A549 (cell line): ENCODE results near the gene RNF113A. TPM values are rescaled to one million over a fixed set of nuclear protein-coding genes. Genes with fewer than 3 reads are reported as not detected.

Experiments used
- ATAC-seq, 2 experiments: fragments of 200-7000 bp in 1 of 2; fragments of >200 bp in 1 of 2; cut with Nextera tagmentation in 1 of 2; cut with Tn5 transposase in 1 of 2; 3 replicates each; pipeline versions ENCODE4 v1.8.0 to v1.9.1; 2018 to 2020; ENCODE audit warnings: mild to moderate bottlenecking in 1 of 2, moderate library complexity in 1 of 2
- CTCF ChIA-PET: fragments of 300-600 bp; sonication (Branson Sonifier 250); formaldehyde crosslinking; extraction: SDS; loops from one replicate; lab custom pipeline; 2021; ENCODE audit warnings: antibody characterized with exemption, inconsistent platforms; lab: Yijun Ruan, JAX
- POLR2A ChIA-PET: fragments of 350-600 bp; formaldehyde crosslinking; extraction: SDS; loops from one replicate; lab custom pipeline; 2021; ENCODE audit warnings: antibody characterized with exemption, inconsistent platforms; lab: Yijun Ruan, JAX
- DNase-seq, 2 experiments: peaks; one replicate each; pipeline versions ENCODE4 v3.0.0 to v3.0.0-alpha.2; 2011 to 2016; ENCODE audit warnings: low read depth in 1 of 2, low spot score in 1 of 2
- FAIRE-seq: peaks from 2 replicates; lab custom pipeline; 2011; peaks lifted over from hg19 to GRCh38; lab: Jason Lieb, UNC
- H3K27ac ChIP-seq, 2 experiments: fragments of >200 bp; sonication (Bioruptor Twin); formaldehyde crosslinking; 3 replicates each; pipeline ENCODE4 v1.5.1; 2016 to 2017
- H3K4me1 ChIP-seq: fragments of >200 bp; sonication (Bioruptor Twin); formaldehyde crosslinking; 3 replicates; pipeline ENCODE4 v1.6.1; 2016
- H3K4me2 ChIP-seq: fragments of >200 bp; sonication (Bioruptor Twin); formaldehyde crosslinking; 3 replicates; pipeline ENCODE4 v1.6.1; 2016
- H3K4me3 ChIP-seq: fragments of >200 bp; sonication (Bioruptor Twin); formaldehyde crosslinking; 3 replicates; pipeline ENCODE4 v1.5.1; 2016
- H3K9me3 ChIP-seq: fragments of >200 bp; sonication (Bioruptor Twin); formaldehyde crosslinking; 3 replicates; pipeline ENCODE4 v1.6.1; 2016
- CBX2 ChIP-seq: fragments of 200-600 bp; sonication (generic); IDR thresholded peaks from 2 replicates; pipeline ENCODE4 v1.6.1; 2016; ENCODE audit warnings: low read depth, mild to moderate bottlenecking, borderline replicate concordance
- CHD2 ChIP-seq: fragments of 150-350 bp; IDR thresholded peaks from 2 replicates; pipeline ENCODE4 v1.6.1; 2014; ENCODE audit warnings: low read length; ENCODE audit not compliant: partially characterized antibody
- HDAC2 ChIP-seq: fragments of 200-600 bp; sonication (generic); IDR thresholded peaks from 2 replicates; pipeline ENCODE4 v1.6.1; 2016
- JUN ChIP-seq, 2 experiments: fragments of >200 bp; sonication (Bioruptor Twin); formaldehyde crosslinking; IDR thresholded peaks; 2 replicates in 1 of 2; 3 replicates in 1 of 2; pipeline ENCODE4 v1.6.1; 2016 to 2017
- KDM5A ChIP-seq: fragments of 200-600 bp; sonication (generic); IDR thresholded peaks from 2 replicates; pipeline ENCODE4 v1.6.1; 2016; ENCODE audit warnings: antibody characterized with exemption, mild to moderate bottlenecking
- MAFK ChIP-seq: fragments of 450-650 bp; IDR thresholded peaks from 2 replicates; pipeline ENCODE4 v1.6.1; 2014; ENCODE audit not compliant: partially characterized antibody
- NPAS2 ChIP-seq: fragments of 250-450 bp; sonication (Bioruptor Pico); IDR thresholded peaks from 2 replicates; pipeline ENCODE4 v1.8.0; 2022; ENCODE audit warnings: mild to moderate bottlenecking, moderate library complexity, borderline replicate concordance
- PHF8 ChIP-seq: fragments of 200-600 bp; sonication (generic); IDR thresholded peaks from 2 replicates; pipeline ENCODE4 v1.6.1; 2016; ENCODE audit warnings: low read depth, mild to moderate bottlenecking, antibody characterized with exemption, moderate library complexity, borderline replicate concordance
- POLR2A ChIP-seq: IDR thresholded peaks from 2 replicates; pipeline ENCODE4 v1.6.1; 2012; ENCODE audit warnings: mild to moderate bottlenecking, low read length
- POLR2AphosphoS2 ChIP-seq: conservative IDR thresholded peaks from 2 replicates; pipeline ENCODE4 v1.6.1; 2012; ENCODE audit warnings: low read length, improper control_type of control experiment, inconsistent platforms
- RARB ChIP-seq: fragments of 250-450 bp; sonication (Bioruptor Pico); IDR thresholded peaks from 2 replicates; pipeline ENCODE4 v1.8.0; 2021; ENCODE audit warnings: mild to moderate bottlenecking, moderate library complexity
- RNF2 ChIP-seq: fragments of 200-600 bp; sonication (generic); IDR thresholded peaks from 2 replicates; pipeline ENCODE4 v1.6.1; 2016; ENCODE audit warnings: low read depth, mild to moderate bottlenecking, antibody characterized with exemption, moderate library complexity, borderline replicate concordance
- SMC3 ChIP-seq: fragments of >200 bp; sonication (Bioruptor Twin); formaldehyde crosslinking; IDR thresholded peaks from 3 replicates; pipeline ENCODE4 v1.6.1; 2018; ENCODE audit warnings: inconsistent platforms
- TFCP2L1 ChIP-seq: fragments of 250-450 bp; sonication (Bioruptor Pico); IDR thresholded peaks from 2 replicates; pipeline ENCODE4 v1.5.0; 2021; ENCODE audit warnings: mild to moderate bottlenecking
- TP53 ChIP-seq: fragments of 250-450 bp; sonication (Bioruptor Pico); IDR thresholded peaks from 2 replicates; pipeline ENCODE4 v1.5.0; 2021; ENCODE audit warnings: mild to moderate bottlenecking, moderate library complexity
- ZC3H11A ChIP-seq: fragments of 450-650 bp; IDR thresholded peaks from 2 replicates; pipeline ENCODE4 v1.6.1; 2014; ENCODE audit warnings: antibody characterized with exemption, mild to moderate bottlenecking
- WGBS: methylation state at CpG from one replicate; pipeline ENCODE4 v1.1.6; 2017; ENCODE audit errors: missing lambda C conversion rate; 5-methylcytosine and 5-hydroxymethylcytosine counted together
- polyA plus RNA-seq, 4 experiments: library from polyadenylated mRNA; depleted of rRNA in 3 of 4; stranded (reverse); fragments of >200 nt; fragmentation: RNase III in 1 of 4; extraction: RNeasy Plus Mini Kit Qiagen cat#74134 plus additional on column Dnase treatment in 1 of 4; gene quantifications; 2 replicates in 3 of 4; 3 replicates in 1 of 4; pipeline ENCODE4 v1.2.3, GENCODE V29; 2011 to 2017
- TF ChIP-seq, protein P1 (sequence below): IDR thresholded peaks from 2 replicates; pipeline ENCODE4 v1.6.1; 2012; ENCODE audit warnings: low read depth, borderline replicate concordance
- TF ChIP-seq, protein P2 (sequence below): fragments of 250-450 bp; sonication (Bioruptor Pico); IDR thresholded peaks from 2 replicates; pipeline ENCODE4 v1.5.0; 2020; ENCODE audit warnings: low read depth, mild to moderate bottlenecking, moderate library complexity
- TF ChIP-seq, protein P3 (sequence below): fragments of 200-600 bp; sonication (generic); IDR thresholded peaks from 2 replicates; pipeline ENCODE4 v1.6.1; 2016; ENCODE audit warnings: antibody characterized with exemption, mild to moderate bottlenecking, moderate library complexity
- TF ChIP-seq, protein P4 (sequence below): IDR thresholded peaks from 2 replicates; pipeline ENCODE4 v1.6.1; 2012
- TF ChIP-seq, protein P5 (sequence below): fragments of >200 bp; sonication (Bioruptor Twin); formaldehyde crosslinking; IDR thresholded peaks from 2 replicates; pipeline ENCODE4 v1.6.1; 2016
- TF ChIP-seq, protein P6 (sequence below): fragments of 250-450 bp; sonication (Bioruptor Pico); IDR thresholded peaks from 2 replicates; pipeline ENCODE4 v1.5.0; 2021; ENCODE audit warnings: mild to moderate bottlenecking, moderate library complexity, borderline replicate concordance

The RNF113A gene
- polyA plus RNA-seq, 2 of the 4 experiments (the other 2 are of a cell fraction) = 18.4 to 18.5 TPM

DNA sequence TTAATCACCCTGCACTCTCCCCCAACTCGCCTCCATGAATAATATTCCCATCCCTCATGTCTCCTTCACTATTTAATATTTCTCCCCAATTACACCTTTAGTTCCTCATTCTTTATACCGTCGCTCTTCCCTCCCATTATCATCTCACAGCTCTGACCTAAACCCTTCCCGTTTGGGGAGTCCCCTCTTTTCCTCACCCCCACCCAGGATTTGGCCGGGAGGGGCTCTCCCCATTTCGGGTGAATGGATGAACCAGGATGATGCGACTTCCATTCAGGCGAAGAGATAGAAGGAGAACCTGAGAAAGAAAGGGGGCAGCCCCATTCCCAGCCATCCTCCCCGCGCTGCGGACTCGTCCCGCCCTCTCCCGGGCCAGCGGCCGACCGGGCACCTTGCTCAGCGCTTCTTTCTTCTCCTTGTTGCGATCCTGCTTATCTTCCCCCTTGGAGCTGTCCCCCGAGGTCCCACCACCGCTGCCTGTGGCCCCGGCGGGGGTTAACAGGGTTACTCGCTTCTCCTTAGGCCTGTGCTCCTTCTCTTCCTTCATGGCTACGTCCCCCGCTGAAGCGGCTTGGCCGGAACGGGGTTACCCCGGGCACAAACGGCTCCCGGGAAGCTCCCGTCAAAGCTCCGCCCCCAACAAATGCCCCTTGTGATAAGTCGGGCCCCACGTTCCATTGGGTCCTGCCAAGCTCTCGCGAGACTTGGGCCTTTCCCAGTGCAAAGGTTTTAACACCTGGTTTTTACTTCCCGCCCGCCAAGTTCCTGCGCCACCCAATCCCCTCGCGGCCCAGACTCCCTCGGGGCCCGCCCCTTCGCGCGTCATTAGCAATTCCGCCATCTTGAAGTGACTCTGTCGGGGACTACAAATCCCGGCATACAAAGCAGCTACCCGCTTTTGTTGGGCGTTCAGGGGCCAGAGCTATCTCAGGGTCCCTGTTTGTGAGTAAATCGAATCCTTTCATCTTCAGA, 18.9 kb downstream of the RNF113A start, which contains the start of gene UPF3B:
UPF3B (minus strand) TSS at position 582 of the 972 bp plus-strand sequence; CDS start at position 547, 35 bp downstream.
- FAIRE-seq (peak; percentile 18), DNase-seq (peak; percentile 98 to 99), ATAC-seq (peak; percentile 94 to 96)
- CTCF ChIA-PET = interaction anchor here (0.6 to 1.5 kb wide), 4 partner anchors 18 to 290 kb away, joined by 3 to 10 read pairs (median 3); no protein-coding TSS in a partner anchor
- Histone ChIP-seq H3K4me1 (no peaks in the 10 kb centered on the region), H3K4me2 (peak within 1 kb of the TSS; percentile 80), H3K9me3 (no peaks in the 10 kb centered on the region), H3K27ac (peak within 1 kb of the TSS; percentile 89 to 94), H3K4me3 (peak within 1 kb of the TSS; percentile 68)
- TF ChIP-seq, protein P1, sequence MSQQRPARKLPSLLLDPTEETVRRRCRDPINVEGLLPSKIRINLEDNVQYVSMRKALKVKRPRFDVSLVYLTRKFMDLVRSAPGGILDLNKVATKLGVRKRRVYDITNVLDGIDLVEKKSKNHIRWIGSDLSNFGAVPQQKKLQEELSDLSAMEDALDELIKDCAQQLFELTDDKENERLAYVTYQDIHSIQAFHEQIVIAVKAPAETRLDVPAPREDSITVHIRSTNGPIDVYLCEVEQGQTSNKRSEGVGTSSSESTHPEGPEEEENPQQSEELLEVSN = peak; percentile 87
- TF ChIP-seq POLR2A = peak; percentile 79
- TF ChIP-seq PHF8 = peak; percentile 89
- TF ChIP-seq, protein P2, sequence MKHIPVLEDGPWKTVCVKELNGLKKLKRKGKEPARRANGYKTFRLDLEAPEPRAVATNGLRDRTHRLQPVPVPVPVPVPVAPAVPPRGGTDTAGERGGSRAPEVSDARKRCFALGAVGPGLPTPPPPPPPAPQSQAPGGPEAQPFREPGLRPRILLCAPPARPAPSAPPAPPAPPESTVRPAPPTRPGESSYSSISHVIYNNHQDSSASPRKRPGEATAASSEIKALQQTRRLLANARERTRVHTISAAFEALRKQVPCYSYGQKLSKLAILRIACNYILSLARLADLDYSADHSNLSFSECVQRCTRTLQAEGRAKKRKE (CRISPR knock-in tag) = no peak
- no peak for TF ChIP-seq NPAS2 (CRISPR knock-in tag)
- no peak for TF ChIP-seq ZC3H11A
- no peak for TF ChIP-seq MAFK
- TF ChIP-seq CBX2 = no peak
- TF ChIP-seq CHD2 = peak; percentile 90
- TF ChIP-seq, protein P3, sequence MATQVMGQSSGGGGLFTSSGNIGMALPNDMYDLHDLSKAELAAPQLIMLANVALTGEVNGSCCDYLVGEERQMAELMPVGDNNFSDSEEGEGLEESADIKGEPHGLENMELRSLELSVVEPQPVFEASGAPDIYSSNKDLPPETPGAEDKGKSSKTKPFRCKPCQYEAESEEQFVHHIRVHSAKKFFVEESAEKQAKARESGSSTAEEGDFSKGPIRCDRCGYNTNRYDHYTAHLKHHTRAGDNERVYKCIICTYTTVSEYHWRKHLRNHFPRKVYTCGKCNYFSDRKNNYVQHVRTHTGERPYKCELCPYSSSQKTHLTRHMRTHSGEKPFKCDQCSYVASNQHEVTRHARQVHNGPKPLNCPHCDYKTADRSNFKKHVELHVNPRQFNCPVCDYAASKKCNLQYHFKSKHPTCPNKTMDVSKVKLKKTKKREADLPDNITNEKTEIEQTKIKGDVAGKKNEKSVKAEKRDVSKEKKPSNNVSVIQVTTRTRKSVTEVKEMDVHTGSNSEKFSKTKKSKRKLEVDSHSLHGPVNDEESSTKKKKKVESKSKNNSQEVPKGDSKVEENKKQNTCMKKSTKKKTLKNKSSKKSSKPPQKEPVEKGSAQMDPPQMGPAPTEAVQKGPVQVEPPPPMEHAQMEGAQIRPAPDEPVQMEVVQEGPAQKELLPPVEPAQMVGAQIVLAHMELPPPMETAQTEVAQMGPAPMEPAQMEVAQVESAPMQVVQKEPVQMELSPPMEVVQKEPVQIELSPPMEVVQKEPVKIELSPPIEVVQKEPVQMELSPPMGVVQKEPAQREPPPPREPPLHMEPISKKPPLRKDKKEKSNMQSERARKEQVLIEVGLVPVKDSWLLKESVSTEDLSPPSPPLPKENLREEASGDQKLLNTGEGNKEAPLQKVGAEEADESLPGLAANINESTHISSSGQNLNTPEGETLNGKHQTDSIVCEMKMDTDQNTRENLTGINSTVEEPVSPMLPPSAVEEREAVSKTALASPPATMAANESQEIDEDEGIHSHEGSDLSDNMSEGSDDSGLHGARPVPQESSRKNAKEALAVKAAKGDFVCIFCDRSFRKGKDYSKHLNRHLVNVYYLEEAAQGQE = peak; percentile 79
- TF ChIP-seq, protein P4, sequence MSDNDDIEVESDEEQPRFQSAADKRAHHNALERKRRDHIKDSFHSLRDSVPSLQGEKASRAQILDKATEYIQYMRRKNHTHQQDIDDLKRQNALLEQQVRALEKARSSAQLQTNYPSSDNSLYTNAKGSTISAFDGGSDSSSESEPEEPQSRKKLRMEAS = peak; percentile 71
- no peak for TF ChIP-seq SMC3
- TF ChIP-seq KDM5A = 0 out of 2 replicates have a peak, but pooled peaks have one; percentile 39
- peak in 1 of 2 experiments; percentile 63; a peak in 1 of 5 replicates for TF ChIP-seq JUN (IDR thresholded peaks at IDR 0.05)
- WGBS = under 1% methylated on average over 54 of the region's 54 CpGs
- POLR2A ChIA-PET = interaction anchor here (0.5 to 2.5 kb wide), 10 partner anchors 9 to 384 kb away, joined by 3 to 40 read pairs (median 4); partner anchors contain the start of genes NDUFA1, RNF113A, RPL39 and SLC25A5

DNA sequence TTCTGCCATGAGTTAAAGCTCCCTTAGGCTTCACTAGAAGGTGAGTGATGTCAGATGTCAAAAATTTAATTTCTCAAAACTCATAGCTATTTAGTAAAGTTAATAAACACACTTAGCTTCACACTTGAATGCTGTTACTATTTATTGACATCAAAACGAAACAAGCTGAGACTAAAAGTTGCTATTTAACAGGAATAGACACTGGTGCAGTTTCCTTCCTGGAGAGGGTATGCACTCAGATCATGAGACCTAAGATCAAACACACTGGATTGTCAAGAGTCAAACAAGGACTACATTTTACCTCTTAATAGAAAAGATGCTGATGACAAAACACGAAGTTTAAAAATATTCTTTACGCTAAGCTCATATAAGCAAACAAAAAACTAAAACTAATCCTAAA, 37.6 kb downstream of the RNF113A start:
- no peak for FAIRE-seq
- no peak for ATAC-seq
- Histone ChIP-seq H3K4me1 (no peaks in the 10 kb centered on the region), H3K9me3 (no peaks in the 10 kb centered on the region), H3K4me2 (no peak overlapping the region), H3K27ac (no peak overlapping the region), H3K4me3 (no peak overlapping the region)
- ChIA-PET POLR2A (no interaction called here), CTCF (interaction anchor here (1.0 to 1.9 kb wide), 2 partner anchors 10 to 54 kb away, joined by 3 to 4 read pairs; no protein-coding TSS in a partner anchor)
- DNase-seq = no peak
- 92% methylated on average over 3 of the region's 3 CpGs for WGBS
- TF ChIP-seq RNF2 = no peak
- TF ChIP-seq NPAS2 (CRISPR knock-in tag) = no peak
- no peak for TF ChIP-seq SMC3
- TF ChIP-seq RARB (CRISPR knock-in tag) = no peak
- TF ChIP-seq TFCP2L1 = no peak
- no peak for TF ChIP-seq CBX2
- TF ChIP-seq, protein P1 = no peak
- no peak for TF ChIP-seq POLR2AphosphoS2
- TF ChIP-seq HDAC2 = no peak
- TF ChIP-seq, protein P5, sequence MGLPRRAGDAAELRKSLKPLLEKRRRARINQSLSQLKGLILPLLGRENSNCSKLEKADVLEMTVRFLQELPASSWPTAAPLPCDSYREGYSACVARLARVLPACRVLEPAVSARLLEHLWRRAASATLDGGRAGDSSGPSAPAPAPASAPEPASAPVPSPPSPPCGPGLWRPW = no peak
- no peak for TF ChIP-seq TP53
- TF ChIP-seq, protein P6, sequence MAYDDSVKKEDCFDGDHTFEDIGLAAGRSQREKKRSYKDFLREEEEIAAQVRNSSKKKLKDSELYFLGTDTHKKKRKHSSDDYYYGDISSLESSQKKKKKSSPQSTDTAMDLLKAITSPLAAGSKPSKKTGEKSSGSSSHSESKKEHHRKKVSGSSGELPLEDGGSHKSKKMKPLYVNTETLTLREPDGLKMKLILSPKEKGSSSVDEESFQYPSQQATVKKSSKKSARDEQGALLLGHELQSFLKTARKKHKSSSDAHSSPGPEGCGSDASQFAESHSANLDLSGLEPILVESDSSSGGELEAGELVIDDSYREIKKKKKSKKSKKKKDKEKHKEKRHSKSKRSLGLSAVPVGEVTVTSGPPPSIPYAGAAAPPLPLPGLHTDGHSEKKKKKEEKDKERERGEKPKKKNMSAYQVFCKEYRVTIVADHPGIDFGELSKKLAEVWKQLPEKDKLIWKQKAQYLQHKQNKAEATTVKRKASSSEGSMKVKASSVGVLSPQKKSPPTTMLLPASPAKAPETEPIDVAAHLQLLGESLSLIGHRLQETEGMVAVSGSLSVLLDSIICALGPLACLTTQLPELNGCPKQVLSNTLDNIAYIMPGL (CRISPR knock-in tag) = no peak
